Panc1 (cell line): Measurements from ENCODE around the gene JSRP1. TPM values are rescaled to one million over a fixed set of nuclear protein-coding genes. Genes with fewer than 3 reads are reported as not detected.

Source experiments
- ATAC-seq: fragments of 200-7000 bp; cut with Tn5 transposase; 2 replicates; pipeline ENCODE4 v1.9.1; 2020; ENCODE audit warnings: mild to moderate bottlenecking, moderate library complexity
- BruUV-seq: library from RNA; stranded (reverse); fragments of 400-500 nt; replicated peaks from 2 replicates; lab custom pipeline; 2021; lab: Mats Ljungman, UMichigan
- CTCF ChIA-PET: fragments of 300-600 bp; sonication (Branson Sonifier 250); formaldehyde crosslinking; loops from one replicate; lab custom pipeline; 2022; ENCODE audit warnings: antibody characterized with exemption; lab: Charles Lee
- POLR2A ChIA-PET: fragments of 300-600 bp; sonication (Branson Sonifier 250); formaldehyde crosslinking; loops from one replicate; lab custom pipeline; 2022; ENCODE audit warnings: antibody characterized with exemption; lab: Charles Lee
- DNase-seq: peaks from one replicate; pipeline ENCODE4 v3.0.0-alpha.2; 2010; ENCODE audit warnings: low read depth, low spot score
- H3K27ac ChIP-seq: 2 replicates; pipeline ENCODE4 v1.5.1; 2011; ENCODE audit warnings: mild to moderate bottlenecking, low read length, inconsistent platforms
- H3K27me3 ChIP-seq: fragments of 200-500 bp; sonication (Bioruptor generic); 2 replicates; pipeline ENCODE4 v1.6.0; 2014; ENCODE audit warnings: low read length, inconsistent platforms; ENCODE audit not compliant: control insufficient read depth, insufficient read depth
- H3K36me3 ChIP-seq: fragments of 200-500 bp; sonication (Bioruptor generic); 2 replicates; pipeline ENCODE4 v1.5.1; 2014; ENCODE audit warnings: inconsistent platforms, mild to moderate bottlenecking, low read length, moderate library complexity; ENCODE audit not compliant: control insufficient read depth, insufficient read depth
- H3K4me1 ChIP-seq: 2 replicates; pipeline ENCODE4 v1.5.1; 2011; ENCODE audit warnings: inconsistent platforms, mild to moderate bottlenecking, low read length, moderate library complexity; ENCODE audit not compliant: control insufficient read depth, insufficient read depth
- H3K4me3 ChIP-seq, 2 experiments: 2 replicates each; pipeline ENCODE4 v1.5.1; 2011 to 2012; ENCODE audit warnings: low read depth in 2 of 2, low read length in 2 of 2, mild to moderate bottlenecking in 2 of 2, inconsistent platforms in 1 of 2, moderate library complexity in 1 of 2
- H3K9me3 ChIP-seq: fragments of 200-500 bp; sonication (Bioruptor generic); 2 replicates; pipeline ENCODE4 v1.5.1; 2014; ENCODE audit warnings: low read depth, mild to moderate bottlenecking, inconsistent platforms, low read length, moderate library complexity; ENCODE audit not compliant: control insufficient read depth, insufficient read depth
- CTCF ChIP-seq: fragments of 450-650 bp; IDR thresholded peaks from 2 replicates; pipeline ENCODE4 v1.5.1; 2017; ENCODE audit warnings: mild to moderate bottlenecking
- POLR2AphosphoS5 ChIP-seq: IDR thresholded peaks from 2 replicates; pipeline ENCODE4 v1.6.1; 2012; ENCODE audit warnings: mild to moderate bottlenecking, low read depth, low read length, moderate library complexity
- REST ChIP-seq, 2 experiments: IDR thresholded peaks; 2 replicates each; pipeline ENCODE4 v1.6.1; 2011 to 2012; ENCODE audit warnings: low read depth in 2 of 2, control low read depth in 1 of 2, low read length in 1 of 2, mild to moderate bottlenecking in 1 of 2, moderate library complexity in 1 of 2; ENCODE audit not compliant: insufficient read depth in 1 of 2
- SIN3A ChIP-seq: IDR thresholded peaks from 2 replicates; pipeline ENCODE4 v1.6.1; 2012; ENCODE audit warnings: low read depth, mild to moderate bottlenecking, low read length, moderate library complexity, borderline replicate concordance; ENCODE audit not compliant: insufficient read depth
- TCF7L2 ChIP-seq: IDR thresholded peaks from 2 replicates; pipeline ENCODE4 v1.6.1; 2011; ENCODE audit warnings: mild to moderate bottlenecking, low read depth, low read length, inconsistent platforms
- in situ Hi-C: cut with HindIII; loops from 2 replicates; pipeline ENCODE4 v1.10.0; 2016; ENCODE audit warnings: low sequenced_read_pairs, low pct_unique_long_range_greater_than_20kb
- intact Hi-C: fragments of 100-400 bp; cut with micrococcal nuclease; formaldehyde crosslinking; loops from one replicate; pipeline ENCODE4 v1.10.0; 2022; ENCODE audit not compliant: unreplicated experiment
- total RNA-seq: library from RNA; stranded (reverse); gene quantifications from one replicate; pipeline ENCODE4 v1.2.1, GENCODE V29; 2021; ENCODE audit not compliant: unreplicated experiment

The JSRP1 gene
- total RNA-seq, 1 experiment from 2014 or later: 0.51 TPM

DNA sequence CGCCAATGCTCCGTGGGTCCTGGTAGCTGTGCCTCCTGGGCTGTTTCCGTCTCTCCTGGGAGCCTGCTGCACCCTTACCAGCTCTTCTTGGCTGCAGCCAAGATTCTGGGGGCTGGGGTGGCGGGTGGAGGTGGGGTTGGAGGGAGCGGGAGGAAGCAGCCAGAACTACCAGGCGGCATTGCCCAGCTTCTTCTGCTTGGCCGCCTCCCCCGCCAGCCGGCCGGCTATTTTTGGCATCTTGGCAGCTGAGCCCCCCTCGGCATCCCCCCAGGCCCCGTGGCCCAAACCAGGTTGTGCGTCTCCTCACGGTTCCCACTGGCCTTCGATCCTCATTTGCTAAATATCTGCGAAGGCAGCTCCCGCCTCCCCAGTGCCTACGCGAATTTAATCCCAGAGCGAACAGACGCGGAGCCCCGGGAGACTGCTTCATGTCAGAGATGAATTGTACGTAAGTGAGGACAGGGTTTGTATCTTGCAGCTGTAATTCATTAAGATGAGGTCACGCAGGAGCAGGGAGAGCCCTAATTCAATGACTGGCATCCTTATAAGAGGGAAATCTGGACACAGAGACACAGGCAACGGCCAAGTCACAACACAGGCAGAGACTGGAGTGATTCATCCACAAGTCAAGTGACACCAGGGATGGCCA lies 38.6 kb upstream of the JSRP1 start:
- Histone ChIP-seq H3K36me3 (no peaks in the 10 kb centered on the region), H3K4me1 (no peaks in the 10 kb centered on the region), H3K9me3 (no peaks in the 10 kb centered on the region), H3K4me3 (no peak overlapping the region), H3K27ac (no peak overlapping the region), H3K27me3 (no peaks in the 10 kb centered on the region)
- CTCF ChIA-PET: no interaction called here
- no peak for TF ChIP-seq TCF7L2
- no peak for TF ChIP-seq CTCF
- TF ChIP-seq REST (IDR thresholded peaks at IDR 0.05; ENCODE audit: insufficient read depth in 1 of 2, low read depth in 2 of 2, low read length in 1 of 2): no peak
- TF ChIP-seq SIN3A: no peak
- TF ChIP-seq POLR2AphosphoS5: no peak
- no TSS peak for BruUV-seq
- intact Hi-C loops: no loop called here
- DNase-seq (no peak), ATAC-seq (peak; percentile 58)
- in situ Hi-C loops: no loop called here
- POLR2A ChIA-PET: no interaction called here

GRCh38 chr19:2291185-2291751 lies 35.1 kb upstream of the JSRP1 start:
- DNase-seq: no peak
- POLR2A ChIA-PET: no interaction called here
- no peak for TF ChIP-seq REST (IDR thresholded peaks at IDR 0.05; ENCODE audit: insufficient read depth in 1 of 2, low read depth in 2 of 2, low read length in 1 of 2)
- no peak for TF ChIP-seq CTCF
- no peak for TF ChIP-seq POLR2AphosphoS5
- TF ChIP-seq TCF7L2: no peak
- TF ChIP-seq SIN3A: no peak
- no peaks in the 10 kb centered on the region for H3K27me3 ChIP-seq
- no peak overlapping the region for H3K4me3 ChIP-seq
- BruUV-seq: no TSS peak
- no peak for ATAC-seq
- H3K9me3 ChIP-seq: no peaks in the 10 kb centered on the region
- no peaks in the 10 kb centered on the region for H3K4me1 ChIP-seq
- intact Hi-C loops: no loop called here
- CTCF ChIA-PET: no interaction called here
- H3K27ac ChIP-seq: no peak overlapping the region
- H3K36me3 ChIP-seq: no peaks in the 10 kb centered on the region
- in situ Hi-C loops: no loop called here
